OCI-LY7 (cell line): ENCODE results near the gene DENND10. TPM values are rescaled to one million over a fixed set of nuclear protein-coding genes. Genes with fewer than 3 reads are reported as not detected.
"Not testable (repeated sequence)": the region's sequence is repeated elsewhere in the genome, so short reads cannot be mapped to it uniquely, and the experiment has no call there.

Source experiments
- BruUV-seq: library from RNA; stranded (reverse); fragments of 400-500 nt; replicated peaks from 2 replicates; lab custom pipeline; 2021; lab: Mats Ljungman, UMichigan
- CTCF ChIA-PET: fragments of 300-600 bp; sonication (Branson Sonifier 250); formaldehyde crosslinking; loops from one replicate; lab custom pipeline; 2022; ENCODE audit warnings: antibody characterized with exemption; ENCODE audit not compliant: unreplicated experiment; lab: Charles Lee
- POLR2A ChIA-PET: fragments of 300-600 bp; sonication (Branson Sonifier 250); formaldehyde crosslinking; loops from one replicate; lab custom pipeline; 2022; ENCODE audit warnings: antibody characterized with exemption; lab: Charles Lee
- DNase-seq: peaks from one replicate; pipeline ENCODE4 v3.0.0-alpha.2; 2015; ENCODE audit warnings: low spot score
- H2AFZ ChIP-seq: fragments of 200-600 bp; sonication (generic), shearing (Covaris generic); 2 replicates; pipeline ENCODE4 v1.6.1; 2014; ENCODE audit warnings: mild to moderate bottlenecking, antibody characterized with exemption, low read length, moderate library complexity
- H3K27ac ChIP-seq: fragments of 200-600 bp; sonication (generic); 2 replicates; pipeline ENCODE4 v1.5.1; 2014; ENCODE audit warnings: mixed run types, low read depth, mild to moderate bottlenecking, moderate library complexity, low read length, inconsistent platforms; ENCODE audit not compliant: poor library complexity, severe bottlenecking
- H3K36me3 ChIP-seq: fragments of 200-600 bp; sonication (generic); 2 replicates; pipeline ENCODE4 v1.6.1; 2014; ENCODE audit warnings: mild to moderate bottlenecking, antibody characterized with exemption, low read length, moderate library complexity, mixed read lengths; ENCODE audit not compliant: insufficient read depth
- H3K4me1 ChIP-seq: fragments of 200-600 bp; sonication (generic); 2 replicates; pipeline ENCODE4 v1.5.1; 2014; ENCODE audit warnings: mild to moderate bottlenecking, low read length; ENCODE audit not compliant: insufficient read depth, poor library complexity, severe bottlenecking
- H3K4me2 ChIP-seq: fragments of 200-600 bp; sonication (generic); 2 replicates; pipeline ENCODE4 v1.6.1; 2014; ENCODE audit warnings: mild to moderate bottlenecking, low read length
- H3K4me3 ChIP-seq: fragments of 200-600 bp; sonication (generic); 2 replicates; pipeline ENCODE4 v1.5.1; 2014; ENCODE audit warnings: mild to moderate bottlenecking, low read depth, low read length; ENCODE audit not compliant: poor library complexity, severe bottlenecking
- H3K79me2 ChIP-seq: fragments of 200-600 bp; sonication (generic); 2 replicates; pipeline ENCODE4 v1.6.1; 2016; ENCODE audit warnings: low read depth, mild to moderate bottlenecking, low read length, moderate library complexity, mixed read lengths; ENCODE audit not compliant: insufficient read depth
- H3K9me2 ChIP-seq: fragments of 200-600 bp; sonication (generic); 2 replicates; pipeline ENCODE4 v1.6.1; 2016; ENCODE audit warnings: mild to moderate bottlenecking, low read length, mixed read lengths; ENCODE audit not compliant: insufficient read depth
- H3K9me3 ChIP-seq: fragments of 200-600 bp; sonication (generic); 2 replicates; pipeline ENCODE4 v1.6.1; 2014; ENCODE audit warnings: mild to moderate bottlenecking, mixed run types, low read length, mixed read lengths
- H4K20me1 ChIP-seq: fragments of 200-600 bp; sonication (generic); 2 replicates; pipeline ENCODE4 v1.6.1; 2014; ENCODE audit warnings: mild to moderate bottlenecking, antibody characterized with exemption, low read length, moderate library complexity, mixed read lengths; ENCODE audit not compliant: insufficient read depth
- EZH2phosphoT487 ChIP-seq: fragments of 200-600 bp; sonication (generic); IDR thresholded peaks from 2 replicates; pipeline ENCODE4 v1.6.1; 2018; ENCODE audit warnings: low read depth, borderline replicate concordance, mild to moderate bottlenecking, mixed run types, antibody characterized with exemption, low read length, moderate library complexity, mixed read lengths
- intact Hi-C: fragments of 100-400 bp; cut with micrococcal nuclease; formaldehyde crosslinking; loops from one replicate; pipeline ENCODE4 v1.10.0; 2022; ENCODE audit not compliant: unreplicated experiment
- total RNA-seq, 2 experiments: library from RNA; depleted of rRNA in 1 of 2; stranded (reverse); fragments of >200 nt in 1 of 2; shearing (Covaris generic) in 1 of 2; gene quantifications; 2 replicates each; pipeline ENCODE4 v1.2.3, GENCODE V29; 2014 to 2022
- TF ChIP-seq, protein P1 (sequence below): fragments of 200-600 bp; sonication (generic); conservative IDR thresholded peaks from 2 replicates; pipeline ENCODE4 v1.5.1; 2014; ENCODE audit warnings: mild to moderate bottlenecking, antibody characterized with exemption, low read length, moderate library complexity, mixed read lengths

The DENND10 gene
- total RNA-seq, 2 experiments from 2014 or later: 17.8 to 27.1 TPM

DNA sequence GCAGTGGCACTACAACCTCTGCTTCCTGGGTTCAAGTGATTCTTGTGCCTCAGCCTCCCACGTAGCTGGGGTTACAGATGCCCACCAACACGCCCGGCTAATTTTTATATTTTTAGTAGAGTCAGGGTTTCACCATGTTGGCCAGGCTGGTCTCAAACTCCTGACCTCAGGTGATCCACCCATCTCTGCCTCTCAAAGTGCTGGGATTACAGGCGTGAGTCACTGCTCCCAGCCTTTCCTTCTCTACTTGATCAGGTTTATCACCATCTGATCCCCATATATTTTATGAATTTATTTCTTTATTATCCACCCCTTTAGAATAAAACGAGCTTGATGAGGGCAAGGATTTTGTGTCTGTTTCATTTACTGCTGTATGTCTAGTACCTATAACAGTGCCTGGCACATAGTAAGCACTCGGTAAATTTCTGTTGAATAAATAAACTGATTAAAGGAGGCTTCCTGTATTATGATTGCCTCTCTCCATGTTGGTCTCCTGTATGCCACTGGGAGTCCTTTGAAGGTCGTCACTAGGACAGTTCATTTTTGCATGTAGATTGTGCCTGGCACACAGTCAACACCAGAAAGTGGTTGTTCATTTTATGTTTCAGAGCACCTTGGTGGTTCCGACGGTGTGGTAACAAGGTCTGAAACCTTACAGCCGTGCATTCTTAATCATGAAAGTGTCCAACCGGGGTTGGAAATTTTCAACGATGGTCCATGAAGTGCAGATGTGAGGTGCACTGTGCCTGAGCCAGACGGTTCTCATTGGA, 13.7 kb upstream of the DENND10 start:
- no peak overlapping the region for H3K27ac ChIP-seq
- peaks cover 34% of the 10 kb centered on the region for H3K4me1 ChIP-seq
- no peak overlapping the region for H3K4me2 ChIP-seq
- H3K9me2 ChIP-seq: no peaks in the 10 kb centered on the region
- no peaks in the 10 kb centered on the region for H3K36me3 ChIP-seq
- no peaks in the 10 kb centered on the region for H4K20me1 ChIP-seq
- TF ChIP-seq EZH2phosphoT487: no peak
- TF ChIP-seq, protein P1, sequence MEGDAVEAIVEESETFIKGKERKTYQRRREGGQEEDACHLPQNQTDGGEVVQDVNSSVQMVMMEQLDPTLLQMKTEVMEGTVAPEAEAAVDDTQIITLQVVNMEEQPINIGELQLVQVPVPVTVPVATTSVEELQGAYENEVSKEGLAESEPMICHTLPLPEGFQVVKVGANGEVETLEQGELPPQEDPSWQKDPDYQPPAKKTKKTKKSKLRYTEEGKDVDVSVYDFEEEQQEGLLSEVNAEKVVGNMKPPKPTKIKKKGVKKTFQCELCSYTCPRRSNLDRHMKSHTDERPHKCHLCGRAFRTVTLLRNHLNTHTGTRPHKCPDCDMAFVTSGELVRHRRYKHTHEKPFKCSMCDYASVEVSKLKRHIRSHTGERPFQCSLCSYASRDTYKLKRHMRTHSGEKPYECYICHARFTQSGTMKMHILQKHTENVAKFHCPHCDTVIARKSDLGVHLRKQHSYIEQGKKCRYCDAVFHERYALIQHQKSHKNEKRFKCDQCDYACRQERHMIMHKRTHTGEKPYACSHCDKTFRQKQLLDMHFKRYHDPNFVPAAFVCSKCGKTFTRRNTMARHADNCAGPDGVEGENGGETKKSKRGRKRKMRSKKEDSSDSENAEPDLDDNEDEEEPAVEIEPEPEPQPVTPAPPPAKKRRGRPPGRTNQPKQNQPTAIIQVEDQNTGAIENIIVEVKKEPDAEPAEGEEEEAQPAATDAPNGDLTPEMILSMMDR: no peak
- no peak for DNase-seq
- H3K9me3 ChIP-seq: no peaks in the 10 kb centered on the region
- H3K79me2 ChIP-seq: no peaks in the 10 kb centered on the region
- CTCF ChIA-PET: no interaction called here
- no peak overlapping the region for H3K4me3 ChIP-seq
- POLR2A ChIA-PET: interaction anchor here (1.0 to 1.7 kb wide), 4 partner anchors 9 to 74 kb away, joined by 3 to 5 read pairs (median 3); no protein-coding TSS in a partner anchor
- intact Hi-C loops: no loop called here
- no peak overlapping the region for H2AFZ ChIP-seq
- BruUV-seq: no TSS peak

DNA sequence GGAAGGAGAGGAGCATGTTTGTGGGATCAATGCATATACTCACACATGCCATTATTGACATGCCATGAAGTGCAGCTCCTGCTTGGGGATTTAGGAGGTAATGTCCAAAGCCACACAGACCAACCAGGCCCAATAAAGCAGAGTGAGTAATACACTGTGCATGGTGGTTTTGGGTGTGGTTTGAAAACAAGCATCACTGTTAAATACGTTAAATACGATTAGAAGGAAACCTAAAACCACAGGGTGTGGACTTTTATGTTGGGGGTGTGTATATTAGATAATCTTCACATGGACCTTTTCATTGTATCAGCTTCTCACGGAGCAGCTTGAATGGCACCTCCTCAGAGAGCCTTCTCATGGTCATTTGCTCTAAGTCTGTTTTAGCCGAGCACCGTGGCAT, 12.9 kb upstream of the DENND10 start:
- ChIA-PET CTCF (no interaction called here), POLR2A (interaction anchor here (0.7 to 1.7 kb wide), 3 partner anchors 9 to 13 kb away, joined by 3 to 5 read pairs (median 3); partner anchors contain the start of gene DENND10)
- Histone ChIP-seq H3K36me3 (no peaks in the 10 kb centered on the region), H3K4me2 (no peak overlapping the region), H3K9me3 (no peaks in the 10 kb centered on the region), H2AFZ (no peak overlapping the region), H3K27ac (no peak overlapping the region), H3K4me3 (no peak overlapping the region), H3K4me1 (peaks cover 26% of the 10 kb centered on the region), H3K79me2 (no peaks in the 10 kb centered on the region), H4K20me1 (no peaks in the 10 kb centered on the region), H3K9me2 (no peaks in the 10 kb centered on the region)
- no TSS peak for BruUV-seq
- no peak for DNase-seq
- intact Hi-C loops: no loop called here
- TF ChIP-seq, protein P1: no peak
- no peak for TF ChIP-seq EZH2phosphoT487

- Histone ChIP-seq H3K79me2 (no peaks in the 10 kb centered on the region), H4K20me1 (no peaks in the 10 kb centered on the region), H3K9me3 (no peaks in the 10 kb centered on the region), H3K36me3 (no peaks in the 10 kb centered on the region), H3K4me2 (no peak overlapping the region), H3K4me3 (no peak overlapping the region), H3K4me1 (peaks cover 6% of the 10 kb centered on the region), H3K27ac (no peak overlapping the region), H3K9me2 (no peaks in the 10 kb centered on the region), H2AFZ (no peak overlapping the region)
- POLR2A ChIA-PET: interaction anchor here (0.6 to 1.3 kb wide), 5 partner anchors 8 to 34 kb away, joined by 3 to 5 read pairs (median 4); partner anchors contain the start of gene DENND10
- intact Hi-C loops: no loop called here
- no TSS peak for BruUV-seq
- DNase-seq: no peak
- CTCF ChIA-PET: no interaction called here
- TF ChIP-seq EZH2phosphoT487: no peak
- TF ChIP-seq, protein P1: no peak
Observed at GRCh38 chr10:119095640-119096039, 8.3 kb upstream of the DENND10 start.

- CTCF ChIA-PET: not testable (repeated sequence)
Observed at GRCh38 chr10:119096641-119097415, 7.1 kb upstream of the DENND10 start.

More at GRCh38 chr10:119096641-119097415, 7.1 kb upstream of the DENND10 start:
- H3K9me2 ChIP-seq, H3K4me3 ChIP-seq, H3K79me2 ChIP-seq, H3K4me2 ChIP-seq, intact Hi-C loops, H3K4me1 ChIP-seq, BruUV-seq, DNase-seq, H4K20me1 ChIP-seq, H2AFZ ChIP-seq, H3K36me3 ChIP-seq, H3K9me3 ChIP-seq, H3K27ac ChIP-seq: not testable (repeated sequence)
- POLR2A ChIA-PET: interaction anchor here (1.3 kb wide), 1 partner anchor 7 kb away, joined by 5 read pairs; the partner anchor contains the start of gene DENND10
